Measurements from ENCODE around the gene PUS1. TPM values are rescaled to one million over a fixed set of nuclear protein-coding genes. Genes with fewer than 3 reads are reported as not detected.
A peak's percentile ranks its signal among the peaks of the same experiment; 100 is the strongest.

The PUS1 gene
- total and polyA plus RNA-seq, 9 of the 15 experiments (the other 6 are each of a cell fraction or from before 2014, with no cell fraction given) = 1.9 to 90.8 (median 30.0) TPM

GRCh38 chr12:131949431-131950181, 20.5 kb downstream of the PUS1 start, which contains the start of gene EP400 (continued):
- TF ChIP-seq ZBTB33 (CRISPR knock-in tag; IDR thresholded peaks at IDR 0.05) (peak; percentile 70), NCOA1 (IDR thresholded peaks at IDR 0.05; ENCODE audit: low read depth) (no peak), ERF (CRISPR knock-in tag; IDR thresholded peaks at IDR 0.05) (peak; percentile 89), KLF1 (tag; IDR thresholded peaks at IDR 0.05) (no peak), SRSF3 (IDR thresholded peaks at IDR 0.05; ENCODE audit: insufficient read depth, low read length) (no peak), MLX (CRISPR knock-in tag; conservative IDR thresholded peaks at IDR 0.05) (no peak), ILF3 (IDR thresholded peaks at IDR 0.05; ENCODE audit: borderline replicate concordance) (0 out of 2 replicates have a peak, but pooled peaks have one; percentile 13), CSDE1 (IDR thresholded peaks at IDR 0.05) (no peak), MCM3 (IDR thresholded peaks at IDR 0.05) (no peak), ZNF436 (CRISPR knock-in tag; IDR thresholded peaks at IDR 0.05) (no peak), ZBTB26 (CRISPR knock-in tag; IDR thresholded peaks at IDR 0.05) (no peak), SMAD3 (CRISPR knock-in tag; conservative IDR thresholded peaks at IDR 0.05) (no peak), POLR2AphosphoS5 (IDR thresholded peaks at IDR 0.05; ENCODE audit: control insufficient read depth, insufficient read depth, low read depth, low read length) (no peak), TAF9B (IDR thresholded peaks at IDR 0.05; ENCODE audit: partially characterized antibody) (no peak), CEBPZ (IDR thresholded peaks at IDR 0.05; ENCODE audit: borderline replicate concordance, low read depth, low read length) (no peak), TCF7L2 (IDR thresholded peaks at IDR 0.05; ENCODE audit: low read depth, low read length) (no peak), RNF2 (IDR thresholded peaks at IDR 0.05) (no peak), ARNT (IDR thresholded peaks at IDR 0.05) (no peak), ZNF77 (CRISPR knock-in tag; IDR thresholded peaks at IDR 0.05) (no peak)
- TF ChIP-seq, protein P1, sequence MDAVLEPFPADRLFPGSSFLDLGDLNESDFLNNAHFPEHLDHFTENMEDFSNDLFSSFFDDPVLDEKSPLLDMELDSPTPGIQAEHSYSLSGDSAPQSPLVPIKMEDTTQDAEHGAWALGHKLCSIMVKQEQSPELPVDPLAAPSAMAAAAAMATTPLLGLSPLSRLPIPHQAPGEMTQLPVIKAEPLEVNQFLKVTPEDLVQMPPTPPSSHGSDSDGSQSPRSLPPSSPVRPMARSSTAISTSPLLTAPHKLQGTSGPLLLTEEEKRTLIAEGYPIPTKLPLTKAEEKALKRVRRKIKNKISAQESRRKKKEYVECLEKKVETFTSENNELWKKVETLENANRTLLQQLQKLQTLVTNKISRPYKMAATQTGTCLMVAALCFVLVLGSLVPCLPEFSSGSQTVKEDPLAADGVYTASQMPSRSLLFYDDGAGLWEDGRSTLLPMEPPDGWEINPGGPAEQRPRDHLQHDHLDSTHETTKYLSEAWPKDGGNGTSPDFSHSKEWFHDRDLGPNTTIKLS (IDR thresholded peaks at IDR 0.05; ENCODE audit: borderline replicate concordance, low read depth) = 0 out of 2 replicates have a peak, but pooled peaks have one; percentile 50
